Upper lobe of left lung (tissue), 4 donors: ENCODE measurements around the gene TMA7B.

Experiments
- EP300 ChIP-seq, 4 donors: sonication (generic); formaldehyde crosslinking; IDR thresholded peaks; one replicate each; pipeline ENCODE4 v1.5.1; 2017; ENCODE audit warnings: antibody characterized with exemption in 4 of 4, control low read depth in 2 of 4
- POLR2A ChIP-seq, 4 donors: fragments of 450-650 bp; IDR thresholded peaks; one replicate each; pipeline ENCODE4 v1.5.1; 2016 to 2017; ENCODE audit warnings: antibody characterized with exemption in 4 of 4, mild to moderate bottlenecking in 2 of 4
- POLR2AphosphoS5 ChIP-seq, 2 donors: sonication (generic); formaldehyde crosslinking; IDR thresholded peaks; one replicate each; pipeline ENCODE4 v1.5.1; 2017; ENCODE audit warnings: antibody characterized with exemption in 2 of 2
- TF ChIP-seq, protein P1 (sequence below), 6 experiments: fragments of 450-650 bp in 4 of 6; fragments of 200-600 bp in 2 of 6; sonication (generic) in 2 of 6; IDR thresholded peaks; one replicate each; pipeline ENCODE4 v1.5.1; 2016 to 2019; ENCODE audit warnings: antibody characterized with exemption in 6 of 6

DNA sequence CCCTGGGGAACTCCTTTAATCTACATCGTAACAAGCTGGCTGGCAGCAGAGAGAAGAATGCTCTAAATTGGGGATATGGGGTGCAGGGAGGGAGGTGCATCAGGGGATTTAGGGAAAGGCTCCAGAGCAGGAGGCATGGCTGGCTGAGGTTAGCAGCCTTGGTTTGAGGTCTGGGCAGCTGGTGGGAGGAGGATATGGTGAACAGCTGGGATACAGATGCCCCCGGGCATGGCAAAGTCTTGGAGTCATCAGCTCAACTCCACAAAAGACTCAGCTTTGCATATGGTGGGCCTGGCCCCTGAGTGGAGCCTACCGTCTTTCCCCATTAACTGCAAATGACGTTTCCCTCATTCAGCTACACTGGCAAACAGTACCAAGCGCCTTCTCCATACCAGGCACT is 40.0 kb downstream of the TMA7B start:
- TF ChIP-seq, protein P1, sequence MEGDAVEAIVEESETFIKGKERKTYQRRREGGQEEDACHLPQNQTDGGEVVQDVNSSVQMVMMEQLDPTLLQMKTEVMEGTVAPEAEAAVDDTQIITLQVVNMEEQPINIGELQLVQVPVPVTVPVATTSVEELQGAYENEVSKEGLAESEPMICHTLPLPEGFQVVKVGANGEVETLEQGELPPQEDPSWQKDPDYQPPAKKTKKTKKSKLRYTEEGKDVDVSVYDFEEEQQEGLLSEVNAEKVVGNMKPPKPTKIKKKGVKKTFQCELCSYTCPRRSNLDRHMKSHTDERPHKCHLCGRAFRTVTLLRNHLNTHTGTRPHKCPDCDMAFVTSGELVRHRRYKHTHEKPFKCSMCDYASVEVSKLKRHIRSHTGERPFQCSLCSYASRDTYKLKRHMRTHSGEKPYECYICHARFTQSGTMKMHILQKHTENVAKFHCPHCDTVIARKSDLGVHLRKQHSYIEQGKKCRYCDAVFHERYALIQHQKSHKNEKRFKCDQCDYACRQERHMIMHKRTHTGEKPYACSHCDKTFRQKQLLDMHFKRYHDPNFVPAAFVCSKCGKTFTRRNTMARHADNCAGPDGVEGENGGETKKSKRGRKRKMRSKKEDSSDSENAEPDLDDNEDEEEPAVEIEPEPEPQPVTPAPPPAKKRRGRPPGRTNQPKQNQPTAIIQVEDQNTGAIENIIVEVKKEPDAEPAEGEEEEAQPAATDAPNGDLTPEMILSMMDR (IDR thresholded peaks at IDR 0.05), result no peak
- TF ChIP-seq EP300 (IDR thresholded peaks at IDR 0.05) (no peak), POLR2A (IDR thresholded peaks at IDR 0.05) (no peak), POLR2AphosphoS5 (IDR thresholded peaks at IDR 0.05) (no peak)
